Keratinocyte (primary cell): ENCODE data around the gene CACNB2.

Experiments used
- CTCF ChIP-seq, 3 experiments: IDR thresholded peaks in 1 of 3; conservative IDR thresholded peaks in 1 of 3; optimal IDR thresholded peaks in 1 of 3; 2 replicates in 2 of 3; 3 replicates in 1 of 3; pipeline versions ENCODE3 to v1.5.1; 2011; ENCODE audit warnings: low read length in 3 of 3, mild to moderate bottlenecking in 3 of 3, moderate library complexity in 2 of 3, control low read depth in 1 of 3, inconsistent platforms in 1 of 3; ENCODE audit not compliant: insufficient read depth in 2 of 3; ENCODE audit errors: extremely low read depth in 1 of 3
- EZH2 ChIP-seq: IDR thresholded peaks from one replicate; pipeline ENCODE4 v1.6.1; 2012; ENCODE audit warnings: inconsistent platforms, mild to moderate bottlenecking, low read length, moderate library complexity

GRCh38 chr10:18328941-18329340 lies 188.7 kb downstream of the CACNB2 start:
- TF ChIP-seq CTCF (optimal IDR thresholded peaks at IDR 0.05 in 1 of 3, IDR thresholded peaks at IDR 0.05 in 1 of 3, conservative IDR thresholded peaks at IDR 0.05 in 1 of 3; ENCODE audit: extremely low read depth in 1 of 3, insufficient read depth in 2 of 3, low read length in 3 of 3) (no peak), EZH2 (no peak)
